GM18870 (cell line): Measurements from ENCODE around the gene SERPINE3.

Experiments
- ATAC-seq: cut with Tn5 transposase; IDR thresholded peaks from one replicate; pipeline ENCODE4 v1.9.1; 2021; ENCODE audit warnings: moderate library complexity; ENCODE audit not compliant: unreplicated experiment

SERPINE3 gene

GRCh38 chr13:51339354-51339753 lies at the start of gene SERPINE3:
SERPINE3 (plus strand) TSS chr13:51339691; CDS start chr13:51341092, 1,401 bp downstream.
- no peak for ATAC-seq

GRCh38 chr13:51291341-51291740 lies 48.1 kb upstream of the SERPINE3 start:
- ATAC-seq: no peak

DNA sequence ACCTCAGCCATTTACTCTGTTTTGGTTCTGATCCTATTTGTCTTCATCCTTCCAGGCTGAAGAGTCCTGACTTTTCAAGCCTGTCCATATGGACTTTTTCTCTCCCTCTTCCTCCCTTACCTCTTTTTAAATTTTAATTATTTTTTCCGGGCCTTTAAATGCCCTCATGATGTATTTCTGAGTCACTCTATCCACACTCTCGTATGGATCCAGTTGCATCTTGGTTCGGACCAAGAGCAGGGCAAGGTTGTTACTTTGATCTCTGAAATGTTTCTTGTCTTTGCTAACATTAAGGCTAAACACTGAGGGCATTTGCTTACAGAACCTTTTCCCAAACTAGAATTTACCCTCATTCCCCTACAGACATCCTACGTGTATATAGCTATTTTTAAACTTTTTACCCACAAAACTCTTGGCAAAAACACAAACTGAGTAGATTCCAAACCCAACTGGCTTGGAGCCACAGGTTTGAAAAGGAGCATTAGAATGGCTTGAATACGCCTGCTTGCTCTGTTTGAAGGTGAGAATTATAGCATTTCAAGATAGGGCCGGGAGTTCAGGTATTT lies 47.4 kb upstream of the SERPINE3 start:
- no peak for ATAC-seq

GRCh38 chr13:51297556-51297955 lies 41.9 kb upstream of the SERPINE3 start:
- ATAC-seq: no peak

DNA sequence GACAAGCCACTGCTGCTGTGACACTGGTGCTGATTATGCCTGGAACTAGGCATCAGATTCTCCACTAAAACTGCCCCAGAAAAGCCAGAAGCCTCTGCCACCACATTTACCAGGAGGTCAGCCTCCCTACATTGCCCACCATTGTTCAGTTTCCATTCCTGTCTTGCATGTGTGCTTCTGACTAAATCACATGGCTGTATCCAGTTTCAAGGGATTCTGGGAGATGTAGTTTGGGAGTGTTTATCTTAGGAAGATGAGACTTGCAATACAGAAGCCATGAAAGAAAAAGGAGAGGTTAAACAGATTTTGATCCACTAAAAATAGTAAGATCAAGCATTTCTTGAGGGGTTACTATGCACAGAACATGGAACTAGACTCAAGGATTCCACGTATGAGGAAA lies 40.7 kb upstream of the SERPINE3 start:
- ATAC-seq: no peak

DNA sequence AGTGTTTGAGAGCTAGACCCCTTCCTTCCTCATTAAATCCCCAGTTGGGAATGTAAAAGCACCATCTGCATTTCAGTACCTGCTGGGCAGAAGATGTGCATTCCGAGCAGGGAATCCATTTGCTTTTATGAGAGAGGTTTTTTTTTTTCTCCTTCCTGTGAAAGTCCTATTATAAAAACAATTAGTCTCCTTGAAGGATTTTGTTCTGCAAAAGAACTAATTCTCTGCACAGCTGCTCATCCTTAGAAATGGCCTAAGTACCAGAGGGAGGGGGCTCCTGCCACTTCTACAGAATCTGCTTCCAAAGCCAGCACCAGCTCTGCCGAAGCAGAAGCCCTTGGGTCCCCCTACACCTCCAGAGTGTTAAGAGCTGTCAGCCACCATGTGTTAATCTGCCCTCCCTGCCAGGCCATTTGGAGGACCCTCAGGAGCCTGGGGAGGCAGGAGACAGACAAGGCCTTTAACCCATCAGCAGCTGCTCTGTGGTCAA lies 36.4 kb upstream of the SERPINE3 start:
- ATAC-seq: no peak

DNA sequence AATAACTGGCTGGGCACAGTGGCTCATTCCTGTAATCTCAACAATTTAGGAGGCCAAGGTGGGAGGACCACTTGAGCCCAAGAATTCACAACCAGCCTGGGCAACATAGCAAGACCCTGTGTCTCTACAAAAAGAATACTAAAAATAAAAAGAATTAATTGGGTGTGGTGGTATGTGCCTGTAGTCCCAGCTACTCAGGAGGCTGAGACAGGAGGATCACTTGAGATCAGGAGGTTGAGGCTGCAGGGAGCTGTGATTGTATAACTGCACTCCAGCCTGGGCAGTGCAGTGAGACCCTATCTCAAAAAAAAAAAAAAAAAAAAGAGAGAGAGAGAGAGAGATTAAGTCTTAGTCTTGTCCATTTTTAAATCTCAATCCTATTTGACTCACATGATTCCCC lies 35.6 kb upstream of the SERPINE3 start:
- no peak for ATAC-seq

GRCh38 chr13:51305271-51305967 lies 34.1 kb upstream of the SERPINE3 start:
- no peak for ATAC-seq

- ATAC-seq: no peak
Observed at GRCh38 chr13:51308781-51309180, 30.7 kb upstream of the SERPINE3 start.

- no peak for ATAC-seq
Observed at GRCh38 chr13:51311231-51311630, 28.3 kb upstream of the SERPINE3 start.

DNA sequence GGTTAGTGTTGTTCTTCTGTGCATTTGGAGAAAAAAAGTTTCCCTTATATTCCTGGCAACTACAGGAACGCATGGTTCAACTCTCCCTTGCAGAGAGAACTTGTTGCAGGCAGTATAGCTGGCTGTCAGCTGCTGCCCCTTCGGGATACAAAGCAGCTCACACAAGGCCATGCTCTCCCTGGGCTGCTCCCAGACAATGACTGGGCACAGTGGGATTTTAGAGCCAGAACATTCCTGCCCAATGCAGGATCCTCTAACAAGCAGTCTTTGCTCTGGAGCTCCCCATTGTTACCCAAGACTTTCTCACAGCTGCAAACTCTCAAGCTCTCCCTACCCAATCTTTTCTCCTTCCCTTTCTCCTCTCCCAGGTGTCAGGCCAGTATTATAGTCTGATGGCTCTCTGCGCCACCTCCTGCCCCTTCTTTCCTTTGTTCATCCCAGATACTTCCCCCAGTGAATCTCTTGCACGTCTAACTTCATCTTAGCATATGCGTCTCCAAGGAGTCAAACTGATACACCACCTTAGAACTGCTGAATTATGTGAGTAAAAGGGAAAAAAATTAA lies 27.5 kb upstream of the SERPINE3 start:
- ATAC-seq: no peak

GRCh38 chr13:51313619-51314018 lies 25.9 kb upstream of the SERPINE3 start:
- no peak for ATAC-seq

DNA sequence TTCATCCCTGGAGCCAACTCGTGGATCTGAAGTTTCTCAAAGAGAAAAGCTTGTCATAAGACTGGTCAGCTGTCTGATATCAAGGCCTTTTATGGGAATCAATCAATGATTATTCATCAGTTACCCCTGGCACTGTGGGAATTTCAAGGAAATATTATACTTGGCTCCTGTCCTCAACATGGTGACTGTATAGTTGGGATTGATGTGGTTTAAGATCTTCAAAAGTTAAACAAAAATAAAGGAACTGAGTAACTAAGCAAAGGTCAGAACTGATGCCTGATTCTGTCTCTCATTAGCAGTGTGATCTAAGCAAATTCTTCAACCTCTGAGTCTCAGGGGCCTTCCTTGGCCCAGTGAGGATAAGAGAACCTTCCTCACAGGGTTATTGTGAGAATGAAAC lies 22.2 kb upstream of the SERPINE3 start:
- no peak for ATAC-seq

- no peak for ATAC-seq
Observed at GRCh38 chr13:51318015-51318414, 21.5 kb upstream of the SERPINE3 start.

- ATAC-seq: no peak
Observed at GRCh38 chr13:51318876-51319275, 20.6 kb upstream of the SERPINE3 start.

- ATAC-seq: no peak
Observed at GRCh38 chr13:51321836-51322235, 17.7 kb upstream of the SERPINE3 start.

DNA sequence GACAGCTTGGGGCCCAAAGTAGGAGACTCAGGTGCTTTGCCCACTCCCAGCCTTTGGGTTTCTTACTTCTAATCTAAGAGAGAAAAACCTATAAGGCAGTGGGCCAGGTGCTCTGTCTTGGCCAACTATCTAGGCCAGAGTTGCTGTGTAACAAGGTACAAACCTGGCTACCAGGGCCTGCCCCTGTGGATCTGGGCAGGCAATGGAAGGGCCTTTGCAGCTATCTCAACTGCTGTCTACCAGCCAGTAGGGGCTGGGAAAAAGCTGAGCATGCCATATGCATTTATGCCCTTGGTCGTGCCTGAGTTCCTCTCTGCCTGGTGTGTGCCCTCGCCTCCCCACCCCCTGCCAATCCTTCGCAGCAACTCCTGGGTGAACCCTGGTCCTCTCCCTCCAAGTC lies 16.7 kb upstream of the SERPINE3 start:
- ATAC-seq: no peak

DNA sequence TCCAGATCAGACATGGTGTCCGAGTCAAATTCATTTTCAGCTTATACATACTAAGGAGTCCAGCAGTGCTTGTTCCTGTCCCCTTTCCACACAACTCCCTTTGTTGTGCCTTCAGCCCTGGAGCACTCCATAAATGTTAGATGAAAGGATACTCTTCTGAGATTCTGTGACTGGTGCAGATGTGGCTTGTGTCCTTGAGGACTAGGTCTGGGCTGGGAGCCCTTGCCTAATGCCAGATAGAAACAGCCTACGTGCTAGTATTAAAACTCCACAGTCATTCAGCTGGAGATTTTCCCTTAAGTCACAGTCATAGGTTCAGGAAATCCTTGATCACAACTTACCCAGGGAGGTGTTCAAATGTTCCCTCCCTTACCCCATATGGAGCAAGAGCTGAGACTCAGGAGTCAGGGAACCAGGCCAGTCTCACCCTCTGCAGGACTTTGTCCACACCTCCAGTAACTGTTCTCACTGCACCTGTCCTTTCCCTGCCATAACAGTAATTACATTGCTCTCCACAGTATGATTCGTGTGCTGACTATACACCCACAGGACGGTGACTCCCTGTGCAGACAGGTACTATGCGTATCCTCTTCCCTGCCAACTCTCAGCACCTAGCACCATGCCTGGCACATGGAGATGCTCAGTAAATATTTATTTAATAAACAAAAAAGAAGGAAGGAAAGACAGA lies 15.5 kb upstream of the SERPINE3 start:
- no peak for ATAC-seq

GRCh38 chr13:51324714-51325420 lies 14.6 kb upstream of the SERPINE3 start:
- peak; percentile 48 for ATAC-seq

GRCh38 chr13:51325837-51326236 lies 13.7 kb upstream of the SERPINE3 start:
- no peak for ATAC-seq

GRCh38 chr13:51326777-51327176 lies 12.7 kb upstream of the SERPINE3 start:
- ATAC-seq: no peak
